NCI-H1092 treated with DMSO at 0.1 percent for 48 hours (cell line): Measurements from ENCODE around the gene ANHX.
A peak's percentile ranks its signal among the peaks of the same experiment; 100 is the strongest.
"Not testable (repeated sequence)": the region's sequence is repeated elsewhere in the genome, so short reads cannot be mapped to it uniquely, and the experiment has no call there.

Source experiments
- DNase-seq: peaks from one replicate; lab custom pipeline; 2025; lab: John Stamatoyannopoulos, UW

The ANHX gene

DNA sequence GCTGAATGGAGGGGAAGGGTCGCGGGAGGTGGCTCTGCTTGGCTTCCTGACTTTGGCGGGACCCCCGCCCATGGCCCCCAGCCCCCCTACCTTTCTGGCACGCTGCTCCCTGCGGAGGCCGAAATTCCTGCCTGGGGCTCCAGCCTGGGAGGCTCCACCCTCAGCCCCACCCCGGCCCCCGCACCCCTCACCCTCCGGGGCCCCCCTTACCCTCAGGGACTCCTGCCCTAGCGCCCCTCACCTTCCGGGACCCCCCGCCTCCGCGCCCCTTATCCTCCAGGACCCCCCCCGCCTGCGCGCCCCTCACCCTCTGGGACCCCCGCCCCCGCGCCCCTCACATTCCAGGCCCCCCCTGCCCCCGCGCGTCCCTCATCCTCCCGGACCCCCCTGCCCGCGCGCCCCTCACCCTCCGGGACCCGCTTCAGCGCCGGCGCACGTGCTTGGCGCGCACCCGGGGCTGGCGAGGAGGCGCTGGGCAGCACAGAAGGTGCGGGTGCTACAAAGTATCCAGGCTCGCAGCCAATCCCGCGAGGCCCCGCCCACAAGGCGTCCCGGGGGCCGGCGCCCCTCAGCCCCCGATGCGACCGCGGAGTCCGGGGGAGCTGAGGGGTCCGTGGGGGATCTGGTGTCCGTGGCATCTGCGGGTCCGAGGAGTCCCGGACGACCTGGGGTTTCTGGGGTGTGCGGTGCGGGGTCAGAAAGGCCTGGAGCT is at the start of gene ANHX:
Gene ANHX, minus strand, starts transcription at position 477 of the 712 bp plus-strand sequence. CDS start 1,521 bp downstream, outside the sequence.
- DNase-seq: no peak

- DNase-seq: not testable (repeated sequence)
Measured at GRCh38 chr12:133264668-133265067, 29.0 kb upstream of the ANHX start.

- DNase-seq: no peak
Measured at GRCh38 chr12:133264173-133264572, 28.5 kb upstream of the ANHX start.

DNA sequence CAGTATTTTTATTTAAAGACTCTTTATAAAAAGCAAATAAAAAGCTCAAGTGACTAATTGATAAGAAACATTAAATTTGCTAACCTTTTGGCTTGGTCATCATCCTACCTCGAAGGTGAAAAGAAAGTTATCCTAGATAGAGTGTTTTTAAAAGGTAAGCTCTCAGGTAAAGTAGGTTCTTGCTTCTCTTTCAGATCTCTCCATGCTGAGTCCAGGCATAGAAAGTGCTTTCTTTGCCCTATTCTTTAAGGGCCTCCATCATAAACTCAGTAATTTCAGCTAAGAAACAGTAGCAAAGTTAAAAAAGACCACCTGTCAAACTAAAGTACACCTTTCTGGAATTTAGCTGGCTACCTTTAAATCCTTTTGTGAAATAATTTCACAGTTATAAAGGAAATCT is 20.6 kb upstream of the ANHX start:
- DNase-seq: no peak

- not testable (repeated sequence) for DNase-seq
Measured at GRCh38 chr12:133255833-133256232, 20.2 kb upstream of the ANHX start.

DNA sequence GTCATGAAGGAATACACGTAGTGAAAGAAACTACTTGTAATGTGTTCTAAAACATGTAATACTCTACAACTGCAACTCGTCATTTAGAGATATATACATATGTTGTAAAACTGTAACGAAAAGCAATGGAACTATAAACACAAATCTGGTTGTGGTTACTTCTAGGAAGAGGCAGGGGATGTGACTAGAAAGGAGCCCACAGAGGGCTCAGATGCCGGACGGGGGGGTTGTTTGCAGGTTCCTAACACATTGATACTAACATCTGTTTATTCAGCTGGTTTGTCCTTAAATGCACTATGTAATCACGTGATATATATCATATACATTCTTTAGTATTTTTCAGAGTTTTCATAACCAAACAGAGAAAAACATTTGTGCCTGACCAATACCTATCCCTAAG is 16.1 kb upstream of the ANHX start:
- DNase-seq: no peak

- no peak for DNase-seq
Measured at GRCh38 chr12:133236556-133236955, 879 bp upstream of the ANHX start.

GRCh38 chr12:133236144-133236543 is 467 bp upstream of the ANHX start:
- DNase-seq: no peak

GRCh38 chr12:133234971-133235370 is 706 bp downstream of the ANHX start:
- no peak for DNase-seq

DNA sequence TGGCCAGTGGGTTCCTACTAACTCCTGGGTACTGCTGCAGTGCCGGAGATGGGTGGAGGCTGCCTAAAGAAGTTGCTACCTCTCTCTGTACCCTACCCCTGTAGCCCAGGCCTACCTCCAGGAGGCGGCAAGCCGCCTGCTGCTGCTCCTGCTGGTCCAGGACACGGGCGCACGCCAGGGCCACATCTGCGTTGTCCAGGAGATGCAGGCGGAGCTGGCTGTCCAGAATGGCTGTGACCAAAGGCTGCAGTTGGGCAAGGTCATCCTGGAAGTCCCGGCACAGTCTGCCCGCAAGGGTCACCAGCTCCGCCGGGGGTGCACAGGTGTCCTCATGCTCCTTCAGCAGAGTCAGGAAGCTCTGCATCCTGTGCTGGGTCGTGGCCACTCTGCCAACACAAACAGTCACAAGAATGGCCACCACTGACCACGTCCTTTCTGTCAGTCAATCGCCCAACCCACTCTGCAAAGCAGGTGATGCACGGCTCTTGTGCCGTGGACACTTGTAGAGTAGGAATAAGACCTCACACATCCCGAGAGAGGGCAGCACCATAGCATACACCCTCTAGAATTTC is 1.6 kb downstream of the ANHX start:
- DNase-seq: no peak

GRCh38 chr12:133233006-133233405 is 2.7 kb downstream of the ANHX start:
- no peak for DNase-seq

DNA sequence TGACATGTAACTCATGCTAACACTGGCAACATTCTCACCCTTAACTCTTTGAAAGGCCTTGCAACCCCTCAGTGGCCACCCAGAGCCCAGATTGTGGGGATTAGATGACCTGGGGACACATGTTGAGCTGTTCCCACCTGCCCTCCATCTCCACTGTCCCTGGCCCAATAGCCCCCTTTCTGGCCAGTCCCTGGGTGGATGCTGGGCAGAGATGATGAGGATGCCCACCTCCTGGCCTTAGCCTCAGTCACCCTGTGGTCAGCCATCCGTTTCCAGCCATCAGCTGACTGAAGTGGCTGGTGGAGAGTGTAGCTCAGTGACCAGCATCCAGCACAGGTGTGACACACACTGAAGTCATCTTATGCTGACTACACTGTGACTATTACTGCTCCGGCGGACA is 4.7 kb downstream of the ANHX start:
- no peak for DNase-seq

DNA sequence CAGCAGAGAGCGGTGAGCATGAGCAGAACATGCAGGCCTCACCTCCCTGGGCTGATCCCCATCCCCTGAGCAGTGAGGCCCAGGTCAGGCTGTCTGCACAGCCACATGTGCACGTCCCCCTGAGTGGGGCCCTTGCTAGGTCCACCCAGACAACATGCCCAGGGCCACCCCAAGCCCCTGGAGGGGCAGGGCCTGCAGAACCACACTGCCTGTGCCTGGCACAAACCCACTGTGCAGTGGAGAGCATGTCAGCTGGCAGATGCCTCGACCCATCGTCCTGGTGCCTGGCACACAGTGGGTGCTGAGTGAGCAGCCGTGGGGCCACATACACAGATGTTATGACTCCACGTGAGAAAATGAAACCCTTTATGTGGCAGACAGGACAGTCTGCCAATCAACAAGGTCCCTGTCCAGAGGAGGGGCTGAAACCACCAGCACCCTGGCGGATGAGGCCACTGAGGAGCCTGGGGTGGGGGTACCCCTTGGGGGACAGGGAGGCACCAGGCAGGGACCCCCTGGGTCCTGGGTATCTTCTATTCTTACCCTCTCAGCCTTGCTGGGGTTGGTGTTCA is 8.3 kb downstream of the ANHX start:
- DNase-seq: no peak

DNA sequence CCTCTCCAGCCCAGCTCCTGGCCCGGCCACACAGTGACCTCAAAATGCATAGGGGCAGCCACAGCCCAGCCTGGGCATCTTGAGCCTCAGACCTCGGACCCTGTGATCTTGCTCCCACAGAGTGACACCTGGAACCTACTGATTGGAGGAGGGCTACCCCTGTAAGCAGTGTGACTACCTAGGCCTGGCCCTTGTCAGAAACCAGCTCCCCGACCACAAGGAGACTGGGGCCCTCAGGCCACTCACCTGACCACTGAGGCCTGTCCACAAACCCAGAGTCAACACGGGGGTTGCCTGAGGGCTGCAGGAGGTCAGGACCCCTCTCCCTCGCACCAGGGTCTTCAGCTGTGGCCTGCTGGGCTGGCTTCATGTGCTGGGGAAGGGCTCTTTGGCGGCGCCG is 9.0 kb downstream of the ANHX start:
- DNase-seq: no peak

DNA sequence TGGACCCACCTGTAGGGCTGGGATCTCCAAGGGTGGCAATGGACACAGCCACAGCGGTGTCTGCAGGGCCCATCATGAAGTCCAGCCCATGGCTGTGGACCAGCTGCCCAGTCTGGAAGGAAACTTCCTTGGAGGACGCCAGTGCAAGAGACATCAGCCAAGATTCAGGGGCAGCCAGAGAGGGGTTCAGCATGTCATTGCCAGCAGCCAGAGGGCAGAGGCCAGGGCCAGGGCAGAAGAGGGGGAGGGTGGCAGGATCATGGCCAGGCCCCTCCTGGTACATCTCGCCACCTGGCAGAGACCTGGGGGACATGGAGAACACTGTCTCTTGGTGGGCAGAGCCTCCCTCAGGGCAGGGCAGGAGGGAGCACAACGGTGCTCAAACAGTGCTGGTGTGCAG is 10.2 kb downstream of the ANHX start:
- DNase-seq: no peak

GRCh38 chr12:133222211-133222610 is 13.5 kb downstream of the ANHX start:
- DNase-seq: no peak

GRCh38 chr12:133221241-133221640 is 14.4 kb downstream of the ANHX start:
- DNase-seq: no peak

DNA sequence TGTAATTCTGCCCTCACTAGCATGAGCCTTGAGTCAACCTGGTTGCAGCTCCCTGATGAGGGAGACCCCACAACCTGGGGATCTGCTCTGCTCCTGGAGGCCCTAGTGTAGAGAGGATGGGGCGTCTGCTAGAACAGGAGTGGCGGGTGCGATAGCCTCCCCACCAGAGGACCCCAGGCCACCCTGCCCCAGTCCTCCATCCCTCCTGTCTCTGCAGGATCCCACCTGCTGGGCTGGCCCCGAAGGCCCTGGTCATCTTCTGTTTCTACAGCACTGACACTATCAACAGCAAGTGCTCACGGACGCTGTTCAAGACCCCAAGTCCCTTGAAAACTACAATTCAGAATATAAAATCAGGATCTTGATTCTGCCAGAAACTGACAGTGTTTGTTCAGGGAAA is 15.2 kb downstream of the ANHX start:
- DNase-seq: no peak

DNA sequence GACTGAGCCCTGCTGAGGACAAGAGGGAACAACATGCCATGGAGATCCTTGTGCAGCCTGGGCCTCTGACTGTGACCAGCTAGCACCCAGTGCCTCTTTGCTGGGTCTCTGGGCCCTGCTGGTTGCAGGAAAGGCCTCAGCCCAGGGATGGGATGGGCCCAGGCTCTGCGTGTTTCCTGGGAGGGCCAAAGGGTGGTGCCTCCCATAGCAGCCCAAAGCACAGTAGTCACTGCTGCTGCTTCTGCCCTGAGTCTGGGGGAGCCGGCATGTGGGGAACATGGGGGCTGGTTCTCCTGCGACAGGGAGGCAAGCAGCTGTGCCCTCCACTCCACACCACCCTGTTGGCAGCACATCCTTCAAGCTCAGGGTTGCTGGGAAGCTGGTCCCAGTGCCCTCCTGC is 18.5 kb downstream of the ANHX start:
- DNase-seq: no peak

- DNase-seq: no peak
Measured at GRCh38 chr12:133215724-133216123, 20.0 kb downstream of the ANHX start.

GRCh38 chr12:133206390-133206789 is 29.3 kb downstream of the ANHX start:
- DNase-seq: no peak

GRCh38 chr12:133204264-133204603 is 31.4 kb downstream of the ANHX start:
- DNase-seq: no peak

DNA sequence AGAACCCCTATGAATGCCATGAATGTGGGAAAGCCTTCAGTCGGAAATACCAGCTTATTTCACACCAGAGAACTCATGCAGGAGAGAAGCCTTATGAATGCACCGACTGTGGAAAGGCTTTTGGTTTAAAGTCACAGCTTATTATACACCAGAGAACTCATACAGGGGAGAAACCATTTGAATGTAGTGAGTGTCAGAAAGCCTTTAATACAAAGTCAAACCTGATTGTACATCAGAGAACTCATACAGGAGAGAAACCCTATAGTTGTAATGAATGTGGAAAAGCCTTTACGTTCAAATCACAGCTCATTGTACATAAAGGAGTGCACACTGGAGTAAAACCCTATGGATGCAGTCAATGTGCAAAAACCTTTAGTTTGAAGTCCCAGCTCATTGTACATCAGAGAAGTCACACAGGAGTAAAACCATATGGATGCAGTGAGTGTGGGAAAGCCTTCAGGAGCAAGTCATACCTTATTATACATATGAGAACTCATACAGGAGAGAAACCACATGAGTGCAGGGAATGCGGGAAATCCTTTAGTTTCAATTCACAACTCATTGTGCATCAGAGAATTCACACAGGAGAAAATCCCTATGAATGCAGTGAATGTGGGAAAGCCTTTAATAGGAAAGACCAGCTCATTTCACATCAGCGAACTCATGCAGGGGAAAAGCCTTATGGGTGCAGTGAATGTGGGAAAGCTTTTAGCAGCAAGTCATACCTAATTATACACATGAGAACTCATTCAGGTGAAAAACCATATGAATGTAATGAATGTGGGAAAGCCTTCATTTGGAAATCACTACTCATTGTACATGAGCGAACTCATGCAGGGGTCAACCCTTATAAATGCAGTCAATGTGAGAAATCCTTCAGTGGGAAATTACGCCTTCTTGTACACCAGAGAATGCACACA is 32.1 kb downstream of the ANHX start:
- peak; percentile 5 for DNase-seq
